KG1 (cell line): Measurements from ENCODE around the gene CEACAM5.

Experiments used
- DNase-seq: peaks from one replicate; lab custom pipeline; 2025; lab: John Stamatoyannopoulos, UW

The CEACAM5 gene

GRCh38 chr19:41708481-41708880, at the start of gene CEACAM5:
Gene CEACAM5 (plus strand): TSS chr19:41708626. CDS start chr19:41708732, 106 bp downstream.
- DNase-seq = no peak

DNA sequence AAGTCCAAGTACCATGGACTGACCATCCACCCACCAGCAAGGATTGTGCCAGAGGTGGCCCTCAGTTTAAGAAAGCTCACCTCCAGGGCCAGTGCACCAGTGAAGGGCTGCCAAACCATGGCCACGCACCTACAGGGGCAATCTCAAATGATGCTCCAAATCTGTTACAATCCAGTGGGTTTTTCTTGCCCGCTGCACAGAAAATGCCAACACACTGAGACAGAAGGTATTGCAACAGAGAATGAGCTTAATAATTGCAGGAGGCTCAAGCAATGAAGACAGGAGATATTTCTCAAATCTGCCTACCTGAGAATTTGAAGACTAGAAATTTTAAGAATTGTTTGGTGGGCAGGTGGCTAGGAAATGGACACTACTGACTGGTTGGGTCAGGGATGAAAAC, 42.4 kb upstream of the CEACAM5 start:
- DNase-seq = no peak

DNA sequence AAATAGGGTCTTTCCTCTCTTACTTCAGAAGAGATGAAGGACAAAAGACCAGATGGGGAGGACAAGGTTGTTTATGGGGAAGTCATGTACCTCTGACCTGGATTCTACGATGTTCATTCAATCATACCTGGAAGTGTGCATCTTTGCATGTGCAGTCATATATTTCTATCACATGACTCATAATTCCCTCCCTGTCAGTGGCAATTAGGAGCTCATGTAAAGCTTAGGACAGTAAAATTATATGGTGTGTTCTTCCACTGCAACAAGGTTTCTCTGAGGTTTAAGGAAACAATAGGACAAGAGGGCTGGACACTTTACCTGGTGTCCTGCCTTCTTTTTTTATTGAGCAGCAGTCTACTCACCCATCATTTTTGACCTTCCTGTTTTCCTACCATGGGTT, 40.1 kb upstream of the CEACAM5 start:
- no peak for DNase-seq

DNA sequence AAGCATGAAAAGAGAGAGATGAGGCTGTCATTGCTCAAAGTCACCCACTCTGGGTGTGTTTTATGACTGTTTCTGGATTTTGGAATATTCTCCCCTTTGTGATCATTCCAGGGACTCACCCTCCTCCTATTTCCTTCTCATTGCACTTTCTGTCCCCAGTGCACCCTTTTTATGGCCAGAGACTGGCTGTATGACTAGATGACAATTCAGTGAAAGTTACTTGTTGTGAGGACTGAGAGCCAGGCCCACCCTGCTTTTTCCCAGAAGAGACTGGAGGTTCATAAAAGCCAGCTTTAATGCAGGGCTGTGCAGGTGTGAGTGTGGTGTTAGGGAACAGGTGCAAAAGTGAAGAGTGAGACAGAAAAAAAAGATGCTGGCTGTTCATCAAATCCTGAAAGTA, 37.7 kb upstream of the CEACAM5 start:
- no peak for DNase-seq

GRCh38 chr19:41671486-41671885, 36.9 kb upstream of the CEACAM5 start:
- DNase-seq = no peak

DNA sequence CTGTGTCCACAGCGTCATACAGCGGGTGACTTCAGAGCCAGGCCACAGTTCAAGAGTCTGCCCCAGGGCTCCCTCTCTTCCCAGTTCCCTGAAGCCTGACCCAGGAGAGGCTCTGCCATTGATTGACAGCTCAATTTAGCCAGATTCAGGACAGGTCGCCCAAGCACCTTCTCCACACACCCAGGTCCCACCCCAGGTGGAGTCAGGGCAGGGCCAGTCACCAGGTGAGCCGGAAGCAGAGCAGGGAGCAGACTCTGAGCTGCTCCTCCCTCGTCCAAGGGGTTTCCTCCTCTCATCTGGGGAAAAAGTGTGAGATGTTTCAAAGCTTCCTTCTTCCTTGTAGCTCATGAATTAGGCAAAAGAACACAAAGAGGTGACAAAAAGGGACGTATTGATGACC, 26.0 kb upstream of the CEACAM5 start:
- DNase-seq = no peak

DNA sequence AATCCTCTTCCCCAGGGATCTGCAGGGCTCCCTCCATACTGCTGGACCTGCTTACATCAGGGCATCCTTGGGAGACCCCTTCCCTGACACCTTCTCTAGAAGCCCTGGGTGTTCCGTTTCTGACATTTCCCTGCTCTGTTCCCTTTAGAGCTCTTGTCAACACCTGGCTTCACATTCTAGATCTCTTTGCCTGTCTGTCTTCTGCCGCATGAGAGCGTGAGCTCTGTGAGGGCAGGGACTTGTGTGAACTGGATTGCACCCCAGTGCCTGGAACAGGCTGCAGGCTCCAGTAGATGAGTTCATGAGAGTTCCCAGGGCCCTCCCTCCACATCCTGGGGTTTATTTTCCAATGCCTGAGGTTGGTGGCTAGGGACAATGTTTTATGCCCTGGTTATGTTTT, 21.0 kb upstream of the CEACAM5 start:
- DNase-seq = no peak

- DNase-seq = no peak
These were observed 20.3 kb upstream of the CEACAM5 start, which contains the start of gene CEACAM7 for GRCh38 chr19:41688098-41688497. Gene CEACAM7 (minus strand): TSS chr19:41688270. CDS start chr19:41688165, 105 bp downstream.

DNA sequence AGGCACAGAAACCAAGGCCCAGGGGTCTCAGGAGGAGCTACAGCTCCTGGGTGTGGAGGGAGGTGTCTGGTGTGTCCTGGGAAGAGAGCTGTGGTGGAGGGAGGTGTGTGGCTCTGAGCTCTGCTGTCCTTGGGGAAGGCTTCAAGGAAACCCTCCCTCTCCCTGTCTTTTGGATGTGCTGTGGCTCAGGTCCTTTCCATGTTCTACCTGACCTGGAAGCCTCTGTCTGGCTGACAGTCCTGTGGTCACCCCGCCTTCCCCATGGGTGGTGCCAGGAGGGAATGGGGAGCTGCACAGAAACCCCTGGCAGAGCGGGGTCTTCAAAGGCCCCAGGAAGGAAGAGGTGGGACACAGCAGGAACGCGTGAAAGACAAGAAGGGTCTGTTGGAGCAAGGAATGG, 19.7 kb upstream of the CEACAM5 start:
- DNase-seq = no peak

DNA sequence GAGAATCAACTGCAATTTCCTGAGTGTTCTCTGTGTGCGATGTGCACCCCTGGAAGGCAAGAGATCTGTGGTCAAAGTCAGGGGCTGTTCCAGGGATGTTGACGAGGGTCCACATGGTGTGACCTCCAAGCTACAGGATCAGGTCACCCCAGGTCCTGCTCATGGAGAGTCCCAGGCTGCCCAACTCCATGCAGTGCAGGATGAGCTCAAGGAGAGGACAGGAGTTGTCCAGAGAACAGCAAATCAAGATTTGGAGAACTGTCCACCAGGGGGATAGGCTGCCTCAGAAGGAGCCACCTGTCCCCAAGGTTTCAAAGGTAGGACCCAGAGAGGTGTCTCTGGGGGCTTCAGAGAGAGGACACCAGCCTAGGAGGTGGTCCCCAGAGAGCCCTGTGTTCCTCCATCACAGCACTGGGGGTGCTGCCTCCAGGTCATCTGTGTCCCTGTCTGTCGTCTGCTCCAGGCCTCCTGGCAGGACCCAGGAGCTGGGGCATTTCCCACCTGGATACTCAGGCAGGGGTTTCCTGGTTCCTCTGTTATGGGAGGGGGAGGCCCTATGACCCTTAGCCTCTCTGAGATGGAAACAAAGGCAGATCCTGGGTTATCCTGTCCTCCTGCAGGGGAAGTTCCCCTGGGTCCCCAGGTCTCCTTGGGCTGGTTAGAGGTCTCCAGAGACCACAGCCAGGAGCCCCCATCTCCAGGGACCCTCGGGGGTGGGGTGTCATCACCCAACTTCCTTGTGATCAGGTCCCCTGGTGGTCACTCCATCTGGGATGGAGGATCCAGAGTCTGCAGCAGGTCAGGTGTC, 18.2 kb upstream of the CEACAM5 start:
- no peak for DNase-seq

GRCh38 chr19:41690801-41691065, 17.7 kb upstream of the CEACAM5 start:
- DNase-seq = no peak

- DNase-seq = no peak
These were observed 17.0 kb upstream of the CEACAM5 start for GRCh38 chr19:41691268-41691970.

DNA sequence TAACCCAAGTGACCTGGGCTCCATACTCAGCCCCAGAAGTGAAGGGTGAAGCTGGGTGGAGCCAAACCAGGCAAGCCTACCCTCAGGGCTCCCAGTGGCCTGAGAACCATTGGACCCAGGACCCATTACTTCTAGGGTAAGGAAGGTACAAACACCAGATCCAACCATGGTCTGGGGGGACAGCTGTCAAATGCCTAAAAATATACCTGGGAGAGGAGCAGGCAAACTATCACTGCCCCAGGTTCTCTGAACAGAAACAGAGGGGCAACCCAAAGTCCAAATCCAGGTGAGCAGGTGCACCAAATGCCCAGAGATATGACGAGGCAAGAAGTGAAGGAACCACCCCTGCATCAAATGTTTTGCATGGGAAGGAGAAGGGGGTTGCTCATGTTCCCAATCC, 14.2 kb upstream of the CEACAM5 start:
- no peak for DNase-seq

GRCh38 chr19:41694831-41695635, 13.4 kb upstream of the CEACAM5 start:
- DNase-seq = no peak

GRCh38 chr19:41695745-41696144, 12.7 kb upstream of the CEACAM5 start:
- no peak for DNase-seq

DNA sequence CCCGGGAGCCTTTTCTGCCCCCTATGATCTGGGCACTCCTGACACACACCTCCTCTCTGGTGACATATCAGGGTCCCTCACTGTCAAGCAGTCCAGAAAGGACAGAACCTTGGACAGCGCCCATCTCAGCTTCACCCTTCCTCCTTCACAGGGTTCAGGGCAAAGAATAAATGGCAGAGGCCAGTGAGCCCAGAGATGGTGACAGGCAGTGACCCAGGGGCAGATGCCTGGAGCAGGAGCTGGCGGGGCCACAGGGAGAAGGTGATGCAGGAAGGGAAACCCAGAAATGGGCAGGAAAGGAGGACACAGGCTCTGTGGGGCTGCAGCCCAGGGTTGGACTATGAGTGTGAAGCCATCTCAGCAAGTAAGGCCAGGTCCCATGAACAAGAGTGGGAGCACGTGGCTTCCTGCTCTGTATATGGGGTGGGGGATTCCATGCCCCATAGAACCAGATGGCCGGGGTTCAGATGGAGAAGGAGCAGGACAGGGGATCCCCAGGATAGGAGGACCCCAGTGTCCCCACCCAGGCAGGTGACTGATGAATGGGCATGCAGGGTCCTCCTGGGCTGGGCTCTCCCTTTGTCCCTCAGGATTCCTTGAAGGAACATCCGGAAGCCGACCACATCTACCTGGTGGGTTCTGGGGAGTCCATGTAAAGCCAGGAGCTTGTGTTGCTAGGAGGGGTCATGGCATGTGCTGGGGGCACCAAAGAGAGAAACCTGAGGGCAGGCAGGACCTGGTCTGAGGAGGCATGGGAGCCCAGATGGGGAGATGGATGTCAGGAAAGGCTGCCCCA, 11.8 kb upstream of the CEACAM5 start:
- DNase-seq = no peak

- no peak for DNase-seq
These were observed 11.1 kb upstream of the CEACAM5 start for GRCh38 chr19:41697198-41697855.

GRCh38 chr19:41698746-41699230, 9.6 kb upstream of the CEACAM5 start:
- no peak for DNase-seq

GRCh38 chr19:41699231-41699967, 9.0 kb upstream of the CEACAM5 start:
- no peak for DNase-seq

DNA sequence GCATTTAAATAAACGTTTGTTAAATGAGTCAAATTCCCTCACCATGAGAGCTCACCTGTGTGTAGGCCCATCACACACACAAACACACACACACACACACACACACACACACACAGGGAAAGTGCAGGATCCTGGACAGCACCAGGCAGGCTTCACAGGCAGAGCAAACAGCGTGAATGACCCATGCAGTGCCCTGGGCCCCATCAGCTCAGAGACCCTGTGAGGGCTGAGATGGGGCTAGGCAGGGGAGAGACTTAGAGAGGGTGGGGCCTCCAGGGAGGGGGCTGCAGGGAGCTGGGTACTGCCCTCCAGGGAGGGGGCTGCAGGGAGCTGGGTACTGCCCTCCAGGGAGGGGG, 8.5 kb upstream of the CEACAM5 start:
- no peak for DNase-seq
